ENCODE measurements around the gene ZMYND11.
"Not testable (repeated sequence)": the region's sequence is repeated elsewhere in the genome, so short reads cannot be mapped to it uniquely, and the experiment has no call there.

ZMYND11 gene

DNA sequence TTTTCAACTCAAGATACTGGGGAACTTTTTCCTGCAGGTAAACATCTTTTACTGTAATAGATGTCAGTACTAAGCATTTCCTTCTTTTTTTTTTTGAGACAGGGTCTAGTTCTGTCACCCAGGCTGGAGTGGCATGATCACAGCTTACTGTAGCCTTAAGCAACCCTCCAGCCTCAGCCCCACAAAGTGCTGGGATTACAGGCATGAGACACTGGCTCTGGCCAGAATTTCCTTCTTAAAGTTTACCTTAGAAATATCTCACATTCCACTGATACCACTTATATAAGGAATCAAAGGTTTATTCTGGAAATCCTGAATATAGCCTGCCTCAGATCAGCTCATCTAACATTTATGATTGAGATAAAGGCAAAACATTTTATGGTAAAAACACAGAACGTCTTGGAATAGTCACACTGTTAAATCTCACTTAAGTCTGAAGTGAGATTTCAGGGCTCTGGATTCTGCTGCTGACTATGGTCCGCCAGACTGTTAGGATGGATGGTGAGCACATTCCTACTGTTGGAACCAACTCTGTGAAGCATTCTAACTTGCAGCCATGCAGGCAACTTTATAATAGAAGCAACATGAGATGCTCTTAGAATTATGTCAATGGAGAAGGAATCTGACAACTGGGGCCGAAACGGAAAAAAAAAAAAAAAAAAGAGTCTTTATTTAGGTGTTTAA is 151.9 kb downstream of the ZMYND11 start:
- DNase-seq = no peak

DNA sequence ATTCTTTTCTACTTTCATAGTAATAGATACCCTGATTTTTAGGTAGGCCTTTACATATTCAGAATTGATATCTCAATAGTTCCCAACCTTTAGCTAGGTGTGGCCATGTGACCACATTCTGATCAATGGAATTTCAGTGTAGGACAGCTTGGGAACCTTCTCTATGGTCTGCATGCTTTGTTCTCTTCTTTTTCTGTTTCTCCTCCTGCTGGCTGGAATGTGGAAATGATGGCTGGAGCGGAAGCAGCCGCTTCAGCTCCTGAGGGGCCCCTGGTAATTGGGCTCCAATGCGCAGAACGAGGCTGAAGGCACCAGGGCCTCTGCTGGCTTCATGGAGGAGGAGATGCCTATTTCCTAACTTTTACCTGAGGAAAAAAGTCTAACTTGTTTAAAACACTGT is 152.6 kb downstream of the ZMYND11 start:
- DNase-seq = no peak

DNA sequence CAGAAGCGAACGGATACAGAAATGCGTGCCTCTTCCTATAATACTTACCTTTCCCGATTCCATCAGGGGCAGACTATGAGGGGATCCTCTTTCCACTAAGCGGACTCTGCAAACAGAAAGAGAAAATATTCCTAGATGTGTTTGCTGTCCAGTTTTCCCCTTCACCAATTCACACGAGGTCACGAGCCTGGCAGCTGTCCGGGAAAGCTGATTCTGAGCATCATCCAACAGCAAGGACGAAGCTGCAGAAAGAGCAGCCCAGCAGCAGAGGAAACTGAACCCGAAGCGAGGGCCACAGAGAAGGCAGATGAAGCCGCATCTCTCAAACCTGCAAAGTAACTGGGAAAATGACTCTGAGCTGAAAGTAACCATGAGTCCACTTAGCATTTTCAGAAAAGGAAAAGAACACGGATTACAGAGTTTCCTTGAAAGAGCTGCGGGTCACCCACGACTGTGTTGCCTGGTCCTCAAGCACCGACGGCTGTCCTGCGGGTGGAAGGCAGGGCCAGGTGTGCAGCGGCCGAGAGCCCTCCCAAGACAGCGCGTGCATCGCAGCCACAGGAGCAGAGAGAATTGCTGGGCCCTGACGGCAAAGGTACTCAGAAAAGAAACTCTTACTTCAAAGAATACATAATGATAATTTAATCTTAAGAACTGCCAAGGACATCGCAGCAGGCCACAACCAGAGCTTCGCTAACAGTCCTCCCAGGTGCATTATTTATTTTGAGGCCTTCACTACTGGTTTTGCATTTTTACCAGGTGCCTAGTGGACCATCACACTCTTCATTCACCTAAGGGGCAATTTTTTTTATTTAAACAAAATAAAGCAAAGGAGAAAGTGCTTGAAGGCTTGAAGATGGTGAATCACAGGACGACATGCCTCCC is 153.3 kb downstream of the ZMYND11 start:
- DNase-seq = no peak

DNA sequence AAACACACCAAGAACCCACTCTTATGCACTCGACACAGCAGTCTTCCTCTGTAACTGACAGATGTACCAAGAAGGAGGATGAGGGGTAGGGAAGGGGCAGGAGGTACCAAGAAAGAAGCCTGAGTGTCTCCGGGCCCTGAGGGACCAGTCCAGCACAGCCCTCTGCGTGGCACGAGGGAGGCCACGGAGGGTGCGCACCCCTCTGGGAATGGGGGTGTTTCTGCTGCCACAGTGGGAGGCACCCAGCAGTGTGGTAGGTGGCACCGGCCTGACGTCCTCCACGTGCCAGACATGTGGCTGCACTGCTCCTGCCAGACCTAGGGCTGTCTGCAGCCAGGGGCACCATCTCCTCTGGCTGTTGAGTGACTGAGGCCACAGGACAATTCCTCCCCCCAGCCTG is 154.3 kb downstream of the ZMYND11 start:
- no peak for DNase-seq

DNA sequence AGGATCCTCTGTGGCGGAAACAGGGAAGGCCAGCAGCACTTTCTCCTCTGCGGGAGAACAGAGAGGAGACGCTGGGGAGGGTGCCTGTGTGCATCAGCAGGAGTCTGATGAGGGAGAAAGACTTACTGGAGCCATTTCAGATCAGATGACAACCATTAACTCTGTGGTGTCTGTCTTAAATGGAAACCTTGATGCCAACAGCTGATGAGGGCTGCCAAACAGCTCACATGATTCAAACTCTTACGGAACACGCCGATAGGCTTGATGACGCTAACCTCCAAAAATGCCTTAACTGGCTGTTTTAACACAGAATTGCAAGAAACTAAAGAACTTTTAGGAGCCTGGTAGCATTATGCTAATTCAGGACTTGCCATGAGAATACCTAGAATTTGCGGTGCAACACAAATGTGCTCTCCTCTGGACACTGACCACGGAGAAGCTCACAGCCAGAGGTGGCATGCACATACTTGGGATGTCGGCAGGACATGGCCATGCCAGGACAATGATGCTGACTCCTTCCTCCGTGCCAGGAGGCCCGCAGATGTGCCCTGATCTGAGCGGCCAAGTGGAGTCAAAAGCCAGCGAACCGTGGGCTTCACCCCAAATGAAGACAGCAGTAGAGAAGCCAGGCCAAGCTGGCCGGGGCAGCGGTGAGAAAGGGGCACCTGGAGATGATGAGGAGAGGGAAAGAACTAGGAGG is 154.9 kb downstream of the ZMYND11 start:
- no peak for DNase-seq

DNA sequence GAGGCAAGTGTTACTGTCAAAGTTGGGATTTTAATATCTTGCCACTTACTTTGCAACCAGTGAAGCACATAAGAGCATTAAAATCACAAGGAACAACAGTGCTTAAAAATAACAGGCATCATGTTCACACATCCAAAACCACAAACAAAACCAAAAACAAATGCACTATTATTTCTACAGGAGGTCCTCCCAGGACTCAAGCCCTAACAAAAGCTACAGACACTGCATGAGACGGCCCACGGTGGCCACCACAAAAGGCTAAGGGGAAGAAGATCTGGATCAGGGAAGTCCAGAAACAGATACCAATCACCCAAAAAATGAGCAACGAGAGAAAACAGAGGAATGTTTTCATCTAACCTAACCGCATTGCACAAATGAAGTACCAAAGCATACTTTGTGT is 158.4 kb downstream of the ZMYND11 start:
- DNase-seq = no peak

DNA sequence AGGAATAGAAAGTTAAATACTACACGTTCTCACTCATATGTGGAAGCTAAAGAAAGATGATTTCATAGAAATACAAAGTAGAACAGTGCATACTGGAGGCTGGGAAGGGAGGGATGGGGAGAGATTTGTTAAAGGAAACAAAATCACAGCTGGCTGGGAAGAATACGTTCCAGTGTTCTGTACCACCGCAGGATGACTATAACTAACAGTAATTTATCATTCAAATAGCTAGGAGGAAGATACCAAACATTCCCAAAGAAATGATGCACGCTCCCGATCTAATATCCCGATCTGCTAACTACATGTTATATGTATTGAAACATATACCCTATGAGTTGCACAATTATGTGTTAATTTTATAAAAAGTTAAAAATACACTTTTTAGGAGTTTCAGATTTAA is 162.3 kb downstream of the ZMYND11 start:
- DNase-seq = no peak

DNA sequence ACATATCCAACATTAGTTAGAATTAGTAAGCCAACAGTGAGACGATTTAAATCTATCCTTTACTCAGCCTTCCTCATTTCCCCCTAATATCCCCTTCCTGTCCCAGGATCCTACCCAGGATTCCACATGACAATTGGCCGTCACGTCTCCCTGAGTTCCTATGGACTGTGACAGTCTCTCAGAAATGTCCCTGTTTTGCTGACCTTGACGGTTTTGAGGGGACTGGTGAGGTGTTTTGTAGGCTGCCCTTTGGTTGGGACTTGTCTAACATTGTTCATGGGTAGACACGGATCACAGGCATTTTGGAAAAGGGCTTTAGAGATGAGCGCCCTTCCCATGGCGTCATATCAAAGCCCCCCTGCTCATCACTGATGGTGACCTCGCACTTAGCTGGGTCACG is 162.8 kb downstream of the ZMYND11 start:
- DNase-seq = no peak

DNA sequence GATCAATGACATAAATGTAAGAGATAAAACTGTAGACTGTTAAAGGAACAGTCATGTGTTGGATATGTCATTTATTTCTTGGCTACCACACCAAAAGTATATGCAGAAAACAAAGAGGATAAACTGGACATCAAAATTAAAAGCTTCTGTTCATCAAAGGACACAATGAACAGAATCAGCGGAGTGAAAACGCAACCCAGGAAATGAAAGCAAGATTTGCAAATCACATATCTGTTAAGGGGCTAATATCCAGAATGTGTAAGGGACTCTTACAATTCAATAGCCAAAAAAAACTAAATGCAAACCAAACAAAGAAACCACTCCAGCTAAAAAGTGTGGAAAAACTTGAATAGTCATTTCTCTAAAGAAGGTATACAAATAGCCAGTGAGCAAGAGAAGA is 164.3 kb downstream of the ZMYND11 start:
- no peak for DNase-seq

DNA sequence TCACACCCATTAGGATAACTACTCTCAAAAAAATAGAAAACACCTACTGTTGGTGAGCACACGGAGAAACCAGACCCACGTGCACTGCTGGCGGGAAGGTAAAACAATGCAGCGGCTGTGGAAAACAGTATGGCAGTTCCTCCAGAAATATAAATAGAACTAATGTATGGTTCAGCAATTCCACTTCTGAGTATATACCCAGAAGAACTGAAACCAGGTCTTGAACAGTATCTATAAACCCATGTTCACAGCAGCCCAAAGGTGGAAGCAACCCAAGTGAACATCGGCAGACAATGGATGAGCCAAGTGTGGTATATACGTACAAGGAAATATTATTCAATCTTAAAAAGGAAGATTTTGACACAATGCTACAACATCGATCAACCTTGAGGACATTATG is 164.7 kb downstream of the ZMYND11 start:
- DNase-seq = no peak

DNA sequence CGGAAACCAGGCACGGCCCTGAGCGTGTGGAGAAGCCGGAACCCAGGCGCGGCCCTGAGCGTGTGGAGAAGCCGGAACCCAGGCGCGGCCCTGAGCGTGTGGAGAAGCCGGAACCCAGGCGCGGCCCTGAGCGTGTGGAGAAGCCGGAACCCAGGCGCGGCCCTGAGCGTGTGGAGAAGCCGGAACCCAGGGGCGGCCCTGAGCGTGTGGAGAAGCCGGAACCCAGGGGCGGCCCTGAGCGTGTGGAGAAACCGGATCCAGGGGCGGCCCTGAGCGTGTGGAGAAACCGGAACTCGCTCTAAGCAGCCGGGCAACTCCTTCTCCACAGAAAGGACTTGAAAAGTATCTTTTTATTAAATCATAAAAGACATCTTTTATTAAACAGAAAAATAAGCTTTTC is 165.3 kb downstream of the ZMYND11 start:
- DNase-seq = not testable (repeated sequence)

DNA sequence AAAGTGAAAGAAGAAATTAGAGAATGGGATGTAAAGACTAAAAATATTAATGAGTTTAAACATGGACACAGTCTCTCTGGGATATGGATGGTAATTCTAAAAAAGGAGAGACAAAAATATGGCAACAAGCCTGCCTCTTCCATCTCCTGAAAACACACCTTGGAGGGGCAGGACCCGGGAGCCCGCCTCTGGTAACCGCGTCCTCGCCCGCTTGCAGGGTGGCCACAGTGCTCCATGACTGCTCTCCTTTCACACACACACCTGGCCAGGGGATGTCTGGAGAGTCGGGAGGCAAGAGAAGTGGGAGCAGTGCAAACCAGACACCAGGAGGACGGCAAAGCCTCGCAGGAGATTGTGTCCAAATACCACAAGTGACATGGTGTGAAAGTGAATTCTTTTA is 166.3 kb downstream of the ZMYND11 start:
- no peak for DNase-seq
